Activated naive CD8-positive, alpha-beta T cell treated with anti-CD3 and anti-CD28 coated beads, Interleukin-2, amount 50 U/mL, for 24 hours (primary cell): ENCODE measurements around the gene SLC15A5.

Experiments used
- ATAC-seq: fragments of 150-1000 bp; cut with Tn5 transposase; one replicate; pipeline ENCODE4 v1.10.0; 2021
- DNase-seq: peaks from one replicate; pipeline ENCODE4 v3.0.0; 2021
- H3K27ac Mint-ChIP-seq: one replicate; pipeline ENCODE4 v1.8.0; 2021; ENCODE audit warnings: mild to moderate bottlenecking, mixed read lengths
- H3K27me3 Mint-ChIP-seq: one replicate; pipeline ENCODE4 v1.8.0; 2021; ENCODE audit warnings: mixed read lengths
- H3K36me3 Mint-ChIP-seq: one replicate; pipeline ENCODE4 v1.8.0; 2021; ENCODE audit warnings: low read depth, mixed read lengths
- H3K4me1 Mint-ChIP-seq: one replicate; pipeline ENCODE4 v1.8.0; 2021; ENCODE audit warnings: mixed read lengths
- H3K4me3 Mint-ChIP-seq: one replicate; pipeline ENCODE4 v1.8.0; 2021; ENCODE audit warnings: mild to moderate bottlenecking, moderate library complexity, mixed read lengths
- H3K9me3 Mint-ChIP-seq: one replicate; pipeline ENCODE4 v1.8.0; 2021; ENCODE audit warnings: mixed read lengths

The SLC15A5 gene, protein sequence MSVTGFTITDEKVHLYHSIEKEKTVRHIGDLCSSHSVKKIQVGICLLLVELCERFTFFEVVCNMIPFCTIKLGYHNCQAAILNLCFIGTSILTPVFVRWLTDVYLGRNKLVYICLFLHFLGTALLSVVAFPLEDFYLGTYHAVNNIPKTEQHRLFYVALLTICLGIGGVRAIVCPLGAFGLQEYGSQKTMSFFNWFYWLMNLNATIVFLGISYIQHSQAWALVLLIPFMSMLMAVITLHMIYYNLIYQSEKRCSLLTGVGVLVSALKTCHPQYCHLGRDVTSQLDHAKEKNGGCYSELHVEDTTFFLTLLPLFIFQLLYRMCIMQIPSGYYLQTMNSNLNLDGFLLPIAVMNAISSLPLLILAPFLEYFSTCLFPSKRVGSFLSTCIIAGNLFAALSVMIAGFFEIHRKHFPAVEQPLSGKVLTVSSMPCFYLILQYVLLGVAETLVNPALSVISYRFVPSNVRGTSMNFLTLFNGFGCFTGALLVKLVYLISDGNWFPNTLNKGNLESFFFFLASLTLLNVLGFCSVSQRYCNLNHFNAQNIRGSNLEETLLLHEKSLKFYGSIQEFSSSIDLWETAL

DNA sequence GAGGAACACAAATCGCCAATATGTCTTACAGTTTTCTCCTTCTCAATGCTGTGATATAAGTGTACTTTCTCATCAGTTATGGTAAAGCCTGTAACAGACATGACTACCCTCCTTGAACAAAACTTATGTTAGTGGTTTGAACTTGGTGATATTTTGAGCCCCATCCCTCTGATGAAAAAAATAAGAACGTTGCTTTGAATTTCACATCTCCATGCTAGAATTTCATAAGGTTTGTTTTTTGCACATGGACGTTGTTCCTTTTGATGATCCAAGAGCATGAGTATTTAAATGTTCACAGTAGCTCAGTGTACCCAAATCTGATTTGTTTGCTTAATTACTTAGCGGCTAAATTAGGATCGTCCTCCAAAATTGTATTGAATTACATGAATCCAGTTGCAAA, at the start of gene SLC15A5:
SLC15A5 (minus strand) TSS at position 101 of the 400 bp plus-strand sequence; CDS start at position 101, 0 bp downstream.
- H3K36me3 Mint-ChIP-seq: no peaks in the 10 kb centered on the region
- no peaks in the 10 kb centered on the region for H3K9me3 Mint-ChIP-seq
- ATAC-seq (no peak), DNase-seq (no peak)
- no peaks in the 10 kb centered on the region for H3K27me3 Mint-ChIP-seq
- no peak within 1 kb of the TSS for H3K27ac Mint-ChIP-seq
- H3K4me3 Mint-ChIP-seq: no peak within 1 kb of the TSS
- no peaks in the 10 kb centered on the region for H3K4me1 Mint-ChIP-seq

DNA sequence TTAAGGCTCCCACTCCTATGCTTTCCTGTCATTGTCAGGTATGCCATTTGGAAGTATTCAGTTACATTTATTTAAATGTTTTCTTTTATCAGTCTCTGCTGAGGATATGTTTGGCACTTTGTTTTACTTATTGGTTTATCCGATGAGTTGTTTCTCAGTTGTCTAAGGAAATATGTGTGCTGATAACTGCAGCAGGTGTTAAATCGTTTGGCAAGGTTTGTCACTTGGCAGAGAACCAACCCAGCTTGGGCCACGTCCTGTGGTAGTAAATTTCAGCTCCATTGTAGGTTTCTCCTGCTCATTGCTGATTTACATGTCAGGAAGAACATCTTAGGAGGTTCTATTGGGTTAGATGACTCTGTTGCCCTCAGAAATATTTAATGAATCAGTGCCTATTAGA, 47.9 kb upstream of the SLC15A5 start:
- ATAC-seq (no peak), DNase-seq (no peak)
- Mint-ChIP-seq H3K27me3 (no peaks in the 10 kb centered on the region), H3K36me3 (no peaks in the 10 kb centered on the region), H3K4me3 (no peak overlapping the region), H3K9me3 (peaks cover 18% of the 10 kb centered on the region), H3K4me1 (no peaks in the 10 kb centered on the region), H3K27ac (no peak overlapping the region)

GRCh38 chr12:16324772-16325171, 47.3 kb upstream of the SLC15A5 start:
- H3K4me1 Mint-ChIP-seq: no peaks in the 10 kb centered on the region
- no peaks in the 10 kb centered on the region for H3K27me3 Mint-ChIP-seq
- ATAC-seq (no peak), DNase-seq (no peak)
- H3K9me3 Mint-ChIP-seq: peaks cover 18% of the 10 kb centered on the region
- H3K36me3 Mint-ChIP-seq: no peaks in the 10 kb centered on the region
- no peak overlapping the region for H3K4me3 Mint-ChIP-seq
- H3K27ac Mint-ChIP-seq: no peak overlapping the region

- Mint-ChIP-seq H3K4me3 (no peak overlapping the region), H3K36me3 (no peaks in the 10 kb centered on the region), H3K27me3 (no peaks in the 10 kb centered on the region), H3K27ac (no peak overlapping the region), H3K9me3 (peaks cover 18% of the 10 kb centered on the region), H3K4me1 (no peaks in the 10 kb centered on the region)
- ATAC-seq: no peak
- no peak for DNase-seq
These were observed 46.8 kb upstream of the SLC15A5 start for GRCh38 chr12:16324272-16324671.

GRCh38 chr12:16323638-16324037, 46.2 kb upstream of the SLC15A5 start:
- Mint-ChIP-seq H3K27ac (no peak overlapping the region), H3K9me3 (peaks cover 17% of the 10 kb centered on the region), H3K4me1 (no peaks in the 10 kb centered on the region), H3K27me3 (no peaks in the 10 kb centered on the region), H3K36me3 (no peaks in the 10 kb centered on the region), H3K4me3 (no peak overlapping the region)
- ATAC-seq: no peak
- DNase-seq: no peak

GRCh38 chr12:16323010-16323409, 45.5 kb upstream of the SLC15A5 start:
- H3K4me3 Mint-ChIP-seq: no peak overlapping the region
- no peaks in the 10 kb centered on the region for H3K4me1 Mint-ChIP-seq
- DNase-seq (no peak), ATAC-seq (no peak)
- H3K27ac Mint-ChIP-seq: no peak overlapping the region
- no peaks in the 10 kb centered on the region for H3K27me3 Mint-ChIP-seq
- no peaks in the 10 kb centered on the region for H3K36me3 Mint-ChIP-seq
- peaks cover 11% of the 10 kb centered on the region for H3K9me3 Mint-ChIP-seq

DNA sequence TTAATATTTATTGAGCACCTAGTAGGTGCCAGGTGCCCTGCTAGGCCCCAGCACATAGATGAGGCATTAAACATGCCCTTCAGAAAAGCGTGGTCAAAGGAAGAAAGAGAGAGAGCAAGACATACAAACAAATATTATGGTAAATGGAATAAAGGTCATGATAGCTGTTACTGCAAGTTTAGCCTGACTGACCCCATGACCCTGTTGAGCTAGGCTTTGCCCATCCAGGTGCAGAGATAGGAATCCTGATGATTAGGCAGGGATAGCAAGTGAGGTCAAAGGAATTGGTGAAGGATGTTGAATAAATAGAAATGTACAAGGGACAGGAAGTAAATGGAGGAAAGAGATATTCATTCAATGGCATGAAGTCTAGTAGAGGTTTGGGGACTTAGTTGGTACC, 33.4 kb upstream of the SLC15A5 start:
- Mint-ChIP-seq H3K36me3 (no peaks in the 10 kb centered on the region), H3K4me1 (no peaks in the 10 kb centered on the region), H3K27me3 (no peaks in the 10 kb centered on the region), H3K4me3 (no peak overlapping the region), H3K27ac (no peak overlapping the region), H3K9me3 (peaks cover 21% of the 10 kb centered on the region)
- DNase-seq: no peak
- no peak for ATAC-seq

- no peak for DNase-seq
- H3K4me1 Mint-ChIP-seq: no peaks in the 10 kb centered on the region
- no peak overlapping the region for H3K27ac Mint-ChIP-seq
- no peaks in the 10 kb centered on the region for H3K36me3 Mint-ChIP-seq
- peaks cover 28% of the 10 kb centered on the region for H3K9me3 Mint-ChIP-seq
- no peaks in the 10 kb centered on the region for H3K27me3 Mint-ChIP-seq
- no peak for ATAC-seq
- no peak overlapping the region for H3K4me3 Mint-ChIP-seq
These were observed 30.5 kb upstream of the SLC15A5 start for GRCh38 chr12:16307856-16308475.

- no peaks in the 10 kb centered on the region for H3K4me1 Mint-ChIP-seq
These were observed 26.5 kb upstream of the SLC15A5 start for GRCh38 chr12:16303939-16304338.

DNA sequence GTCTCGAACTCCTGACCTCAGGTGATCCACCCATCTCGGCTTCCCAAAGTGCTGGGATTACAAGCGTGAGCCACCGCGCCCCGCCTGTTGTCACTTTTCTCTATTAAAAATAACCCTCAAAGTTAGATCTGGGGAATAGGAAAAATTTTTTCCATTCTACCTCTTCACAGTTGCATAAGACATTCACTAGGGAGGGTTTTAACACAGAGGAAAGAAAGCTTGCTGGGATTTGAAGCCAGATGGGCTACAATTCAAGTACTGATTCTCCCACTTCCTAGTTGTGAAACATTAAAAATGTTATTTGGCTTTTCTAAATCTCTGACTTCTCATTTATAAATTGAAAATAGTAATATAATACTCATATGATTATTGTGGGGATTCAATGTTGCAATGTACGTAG, 23.3 kb upstream of the SLC15A5 start:
- Mint-ChIP-seq H3K27ac (no peak overlapping the region), H3K9me3 (peaks cover 6% of the 10 kb centered on the region), H3K27me3 (no peaks in the 10 kb centered on the region), H3K4me3 (no peak overlapping the region), H3K36me3 (no peaks in the 10 kb centered on the region), H3K4me1 (no peaks in the 10 kb centered on the region)
- ATAC-seq: no peak
- no peak for DNase-seq

More at GRCh38 chr12:16303939-16304338, 26.5 kb upstream of the SLC15A5 start:
- Mint-ChIP-seq H3K27ac (no peak overlapping the region), H3K9me3 (peaks cover 9% of the 10 kb centered on the region), H3K4me3 (no peak overlapping the region), H3K36me3 (no peaks in the 10 kb centered on the region), H3K27me3 (no peaks in the 10 kb centered on the region)
- ATAC-seq (no peak), DNase-seq (no peak)

GRCh38 chr12:16300122-16300521, 22.6 kb upstream of the SLC15A5 start:
- H3K4me3 Mint-ChIP-seq: no peak overlapping the region
- DNase-seq (no peak), ATAC-seq (no peak)
- no peaks in the 10 kb centered on the region for H3K36me3 Mint-ChIP-seq
- H3K9me3 Mint-ChIP-seq: no peaks in the 10 kb centered on the region
- H3K27ac Mint-ChIP-seq: no peak overlapping the region
- H3K4me1 Mint-ChIP-seq: no peaks in the 10 kb centered on the region
- H3K27me3 Mint-ChIP-seq: no peaks in the 10 kb centered on the region

- H3K27me3 Mint-ChIP-seq: no peaks in the 10 kb centered on the region
- H3K27ac Mint-ChIP-seq: no peak overlapping the region
- ATAC-seq: no peak
- no peak overlapping the region for H3K4me3 Mint-ChIP-seq
- H3K36me3 Mint-ChIP-seq: no peaks in the 10 kb centered on the region
- H3K4me1 Mint-ChIP-seq: no peaks in the 10 kb centered on the region
- no peak for DNase-seq
- H3K9me3 Mint-ChIP-seq: no peaks in the 10 kb centered on the region
These were observed 21.9 kb upstream of the SLC15A5 start for GRCh38 chr12:16299403-16299802.

GRCh38 chr12:16297521-16297920, 20.0 kb upstream of the SLC15A5 start:
- no peaks in the 10 kb centered on the region for H3K36me3 Mint-ChIP-seq
- no peaks in the 10 kb centered on the region for H3K27me3 Mint-ChIP-seq
- DNase-seq (no peak), ATAC-seq (no peak)
- H3K4me1 Mint-ChIP-seq: no peaks in the 10 kb centered on the region
- H3K27ac Mint-ChIP-seq: no peak overlapping the region
- no peaks in the 10 kb centered on the region for H3K9me3 Mint-ChIP-seq
- H3K4me3 Mint-ChIP-seq: no peak overlapping the region

DNA sequence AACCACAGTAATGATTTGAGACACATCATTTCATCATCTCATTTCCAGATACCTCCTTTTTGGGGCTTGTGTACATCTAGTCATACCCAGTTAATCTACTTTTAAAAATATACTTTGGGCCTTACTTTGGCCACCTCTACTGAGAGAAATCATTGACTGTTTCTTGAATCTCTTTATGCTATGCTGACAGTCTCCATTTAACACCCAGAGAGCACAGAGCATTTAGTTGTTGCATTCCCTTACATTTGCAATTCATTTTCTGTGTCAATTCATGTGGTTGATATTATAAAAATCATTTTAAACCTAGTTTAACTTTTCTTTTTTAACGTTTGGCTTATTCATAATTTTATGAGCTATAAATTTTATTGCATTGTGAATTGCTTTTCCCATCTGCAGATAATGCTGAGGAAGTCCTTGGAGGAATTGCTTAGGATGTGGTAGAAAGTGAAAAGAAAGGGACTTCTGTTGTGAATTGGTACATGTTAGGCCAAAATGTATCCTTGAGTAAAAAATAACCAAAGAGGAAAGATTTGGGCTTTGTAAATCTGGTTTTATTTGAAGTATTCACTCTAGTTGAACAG, 17.0 kb upstream of the SLC15A5 start:
- no peaks in the 10 kb centered on the region for H3K27me3 Mint-ChIP-seq
- no peak overlapping the region for H3K4me3 Mint-ChIP-seq
- H3K36me3 Mint-ChIP-seq: no peaks in the 10 kb centered on the region
- H3K4me1 Mint-ChIP-seq: no peaks in the 10 kb centered on the region
- ATAC-seq: no peak
- DNase-seq: no peak
- no peak overlapping the region for H3K27ac Mint-ChIP-seq
- H3K9me3 Mint-ChIP-seq: peaks cover 5% of the 10 kb centered on the region

DNA sequence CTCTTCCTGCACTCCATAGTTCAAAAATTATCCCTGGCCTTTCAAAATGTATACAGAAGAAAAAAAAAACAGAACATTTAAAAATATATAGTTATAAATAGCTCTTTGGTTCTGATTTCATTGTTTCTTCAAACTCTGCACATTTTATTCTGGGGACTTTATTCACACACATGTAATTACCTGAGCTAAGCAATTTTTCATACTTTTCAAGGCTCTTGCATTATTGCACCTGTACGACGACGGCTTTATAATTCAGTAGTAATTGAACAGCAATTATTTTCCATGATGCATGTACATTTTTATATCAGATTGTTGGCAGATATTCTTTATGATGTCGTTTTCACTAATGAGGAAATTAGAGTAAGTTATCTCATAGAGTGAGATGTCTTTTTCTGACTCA, 13.5 kb upstream of the SLC15A5 start:
- no peak overlapping the region for H3K27ac Mint-ChIP-seq
- no peaks in the 10 kb centered on the region for H3K27me3 Mint-ChIP-seq
- H3K9me3 Mint-ChIP-seq: peaks cover 14% of the 10 kb centered on the region
- no peaks in the 10 kb centered on the region for H3K4me1 Mint-ChIP-seq
- H3K4me3 Mint-ChIP-seq: no peak overlapping the region
- ATAC-seq: no peak
- DNase-seq: no peak
- H3K36me3 Mint-ChIP-seq: no peaks in the 10 kb centered on the region
